Glutamatergic neuron (in vitro differentiated cells): ENCODE measurements around the gene SOX5. TPM values are rescaled to one million over a fixed set of nuclear protein-coding genes. Genes with fewer than 3 reads are reported as not detected.

Experiments
- DNase-seq: peaks from one replicate; pipeline ENCODE4 v3.0.0; 2022
- H3K27ac Mint-ChIP-seq: one replicate; pipeline ENCODE4 v1.8.0; 2020; ENCODE audit warnings: mild to moderate bottlenecking, mixed read lengths, inconsistent platforms; ENCODE audit not compliant: unreplicated experiment
- H3K27me3 Mint-ChIP-seq: one replicate; pipeline ENCODE4 v1.8.0; 2020; ENCODE audit warnings: mild to moderate bottlenecking, moderate library complexity, mixed read lengths, inconsistent platforms; ENCODE audit not compliant: unreplicated experiment
- H3K36me3 Mint-ChIP-seq: one replicate; pipeline ENCODE4 v1.8.0; 2020; ENCODE audit warnings: mild to moderate bottlenecking, mixed read lengths, inconsistent platforms; ENCODE audit not compliant: unreplicated experiment
- H3K4me1 Mint-ChIP-seq: one replicate; pipeline ENCODE4 v1.8.0; 2020; ENCODE audit warnings: mild to moderate bottlenecking, low read depth, mixed read lengths, inconsistent platforms; ENCODE audit not compliant: unreplicated experiment
- H3K4me3 Mint-ChIP-seq: one replicate; pipeline ENCODE4 v1.8.0; 2020; ENCODE audit warnings: mild to moderate bottlenecking, mixed read lengths, inconsistent platforms; ENCODE audit not compliant: unreplicated experiment
- H3K9me3 Mint-ChIP-seq: one replicate; pipeline ENCODE4 v1.8.0; 2020; ENCODE audit warnings: mild to moderate bottlenecking, moderate library complexity, mixed read lengths, inconsistent platforms; ENCODE audit not compliant: unreplicated experiment
- CTCF ChIP-seq: fragments of 200-600 bp; sonication (generic); IDR thresholded peaks from one replicate; pipeline ENCODE4 v1.5.0; 2021; ENCODE audit not compliant: partially characterized antibody, unreplicated experiment
- total RNA-seq: library from RNA; stranded (reverse); fragmentation: NEBNext Ultra II Directional; extraction: Animal tissue kit (Norgen Biotek cat#: 25700); gene quantifications from one replicate; pipeline ENCODE4 v1.2.1, GENCODE V29; 2021; ENCODE audit not compliant: unreplicated experiment

SOX5 gene
- total RNA-seq, 1 donor from 2014 or later = 118 TPM

- no peak for DNase-seq
- Mint-ChIP-seq H3K36me3 (no peaks in the 10 kb centered on the region), H3K4me1 (peaks cover 30% of the 10 kb centered on the region), H3K9me3 (no peaks in the 10 kb centered on the region), H3K4me3 (no peak overlapping the region), H3K27me3 (no peaks in the 10 kb centered on the region), H3K27ac (no peak overlapping the region)
- no peak for TF ChIP-seq CTCF
Measured at GRCh38 chr12:23684121-23684520, 265.3 kb downstream of the SOX5 start.

GRCh38 chr12:23681237-23681636, 268.2 kb downstream of the SOX5 start:
- no peaks in the 10 kb centered on the region for H3K36me3 Mint-ChIP-seq
- no peaks in the 10 kb centered on the region for H3K9me3 Mint-ChIP-seq
- peaks cover 15% of the 10 kb centered on the region for H3K4me1 Mint-ChIP-seq
- TF ChIP-seq CTCF = no peak
- no peak overlapping the region for H3K27ac Mint-ChIP-seq
- no peak for DNase-seq
- no peak overlapping the region for H3K4me3 Mint-ChIP-seq
- peaks cover 1% of the 10 kb centered on the region for H3K27me3 Mint-ChIP-seq

- no peak for TF ChIP-seq CTCF
- no peak overlapping the region for H3K27ac Mint-ChIP-seq
- peaks cover 12% of the 10 kb centered on the region for H3K4me1 Mint-ChIP-seq
- peaks cover 1% of the 10 kb centered on the region for H3K27me3 Mint-ChIP-seq
- H3K4me3 Mint-ChIP-seq = no peak overlapping the region
- no peak for DNase-seq
- no peaks in the 10 kb centered on the region for H3K9me3 Mint-ChIP-seq
- H3K36me3 Mint-ChIP-seq = no peaks in the 10 kb centered on the region
Measured at GRCh38 chr12:23674064-23674463, 275.4 kb downstream of the SOX5 start.

GRCh38 chr12:23671881-23672280, 277.6 kb downstream of the SOX5 start:
- no peaks in the 10 kb centered on the region for H3K36me3 Mint-ChIP-seq
- no peak for DNase-seq
- no peak overlapping the region for H3K4me3 Mint-ChIP-seq
- peaks cover 1% of the 10 kb centered on the region for H3K27me3 Mint-ChIP-seq
- no peaks in the 10 kb centered on the region for H3K9me3 Mint-ChIP-seq
- peaks cover 22% of the 10 kb centered on the region for H3K4me1 Mint-ChIP-seq
- no peak for TF ChIP-seq CTCF
- no peak overlapping the region for H3K27ac Mint-ChIP-seq

GRCh38 chr12:23670684-23671083, 278.8 kb downstream of the SOX5 start:
- Mint-ChIP-seq H3K27me3 (no peaks in the 10 kb centered on the region), H3K36me3 (no peaks in the 10 kb centered on the region), H3K4me1 (peaks cover 17% of the 10 kb centered on the region), H3K4me3 (no peak overlapping the region), H3K27ac (no peak overlapping the region), H3K9me3 (no peaks in the 10 kb centered on the region)
- no peak for TF ChIP-seq CTCF
- DNase-seq = no peak
